Measurements from ENCODE around the gene CDH3. TPM values are rescaled to one million over a fixed set of nuclear protein-coding genes. Genes with fewer than 3 reads are reported as not detected.

CDH3 gene
- total and polyA plus RNA-seq, 2 of the 13 experiments (the other 11 are each of a cell fraction or from before 2014, with no cell fraction given), result 0.11 TPM; not detected in 1

GRCh38 chr16:68659412-68660358 is 14.6 kb downstream of the CDH3 start:
- H3K36me3 ChIP-seq (replicated peaks in 1 of 2; ENCODE audit: control insufficient read depth in 1 of 2, insufficient read depth in 2 of 2, low read length in 2 of 2), result no peaks in the 10 kb centered on the region
- no peak overlapping the region for H2AFZ ChIP-seq (ENCODE audit: low read length)
- in situ Hi-C loops (cut with HindIII; ENCODE audit: extremely low pct_ligation_motif_present, low pct_unique_long_range_greater_than_20kb) (no loop called here), intact Hi-C loops (cut with micrococcal nuclease; ENCODE audit: unreplicated experiment) (no loop called here)
- POLR2A ChIA-PET, result no interaction called here
- no TSS peak for BruUV-seq (replicated peaks)
- H4K20me1 ChIP-seq (ENCODE audit: insufficient read depth, low read length), result no peaks in the 10 kb centered on the region
- H3K4me1 ChIP-seq (ENCODE audit: insufficient read depth, low read length), result no peaks in the 10 kb centered on the region
- H3K9ac ChIP-seq (ENCODE audit: insufficient read depth, low read depth, low read length), result no peak overlapping the region
- FAIRE-seq, result no peak
- no peaks in the 10 kb centered on the region; a peak in 1 of 5 replicates for H3K27me3 ChIP-seq (ENCODE audit: control insufficient read depth in 1 of 2, insufficient read depth in 2 of 2, low read length in 2 of 2)
- no peaks in the 10 kb centered on the region for H3K9me3 ChIP-seq (ENCODE audit: low read length)
- no peak for DNase-seq (ENCODE audit: low spot score)
- WGBS (ENCODE audit: low lambda C conversion rate), result 29% methylated on average over 8 of the region's 8 CpGs
- no peak overlapping the region for H3K27ac ChIP-seq (ENCODE audit: extremely low read length, insufficient read depth, low read length)
- CTCF ChIA-PET (ENCODE audit: low intra/inter-chr PET ratio, low total read pairs), result no interaction called here
- no peak overlapping the region for H3K4me3 ChIP-seq (replicated peaks in 1 of 3; ENCODE audit: insufficient read depth in 1 of 3, low read depth in 2 of 3, low read length in 3 of 3)
- ATAC-seq, result no peak
- no peaks in the 10 kb centered on the region for H3K79me2 ChIP-seq (ENCODE audit: insufficient read depth, low read length)
- H3K4me2 ChIP-seq (ENCODE audit: low read depth, low read length), result no peak overlapping the region
- TF ChIP-seq ZNF75D (CRISPR knock-in tag; IDR thresholded peaks at IDR 0.05; ENCODE audit: borderline replicate concordance) (no peak), ZNF883 (CRISPR knock-in tag; IDR thresholded peaks at IDR 0.05; ENCODE audit: not compliant biosample characterization) (no peak), FOXO1 (CRISPR knock-in tag; IDR thresholded peaks at IDR 0.05) (no peak), NFATC3 (CRISPR knock-in tag; IDR thresholded peaks at IDR 0.05) (no peak), PAWR (CRISPR knock-in tag; IDR thresholded peaks at IDR 0.05; ENCODE audit: borderline replicate concordance) (no peak), SKI (IDR thresholded peaks at IDR 0.05; ENCODE audit: partially characterized antibody) (no peak), ZNF687 (CRISPR knock-in tag; IDR thresholded peaks at IDR 0.05) (no peak), ZBTB25 (CRISPR knock-in tag; IDR thresholded peaks at IDR 0.05) (no peak), ZNF512B (CRISPR knock-in tag; IDR thresholded peaks at IDR 0.05; ENCODE audit: borderline replicate concordance) (no peak), ZBTB20 (CRISPR knock-in tag; IDR thresholded peaks at IDR 0.05; ENCODE audit: borderline replicate concordance, low read depth) (no peak), PLRG1 (conservative IDR thresholded peaks at IDR 0.05) (no peak), ZBTB38 (CRISPR knock-in tag; IDR thresholded peaks at IDR 0.05) (no peak), ADNP (CRISPR knock-in tag; IDR thresholded peaks at IDR 0.05) (no peak), SAP130 (CRISPR knock-in tag; IDR thresholded peaks at IDR 0.05; ENCODE audit: low read depth) (no peak), SIX4 (CRISPR knock-in tag; IDR thresholded peaks at IDR 0.05) (no peak), ZNF670 (CRISPR knock-in tag; IDR thresholded peaks at IDR 0.05; ENCODE audit: borderline replicate concordance) (no peak), MAFG (CRISPR knock-in tag; IDR thresholded peaks at IDR 0.05) (no peak)
